H1 (cell line): ENCODE results near the gene OLFM2. TPM values are rescaled to one million over a fixed set of nuclear protein-coding genes. Genes with fewer than 3 reads are reported as not detected.
A peak's percentile ranks its signal among the peaks of the same experiment; 100 is the strongest.

Experiments
- CTCF ChIA-PET: fragments of 300-600 bp; sonication (Branson Sonifier 250); formaldehyde crosslinking; loops from one replicate; lab custom pipeline; 2021; ENCODE audit not compliant: partially characterized antibody; lab: Charles Lee
- POLR2A ChIA-PET: fragments of 300-600 bp; sonication (Branson Sonifier 250); formaldehyde crosslinking; loops from one replicate; lab custom pipeline; 2021; ENCODE audit warnings: inconsistent platforms; ENCODE audit not compliant: partially characterized antibody; lab: Charles Lee
- DNase-seq, 2 experiments: peaks; one replicate each; pipeline versions ENCODE4 v3.0.0 to v3.0.0-alpha.2; 2010 to 2022; ENCODE audit warnings: low spot score in 2 of 2, low read depth in 1 of 2, mixed read lengths in 1 of 2
- FAIRE-seq: peaks from 2 replicates; lab custom pipeline; 2011; peaks lifted over from hg19 to GRCh38; lab: Jason Lieb, UNC
- H2AFZ ChIP-seq: 2 replicates; pipeline ENCODE4 v1.8.1; 2012; ENCODE audit warnings: low read length, inconsistent platforms
- H2AK5ac ChIP-seq: 2 replicates; pipeline ENCODE4 v1.6.1; 2013; ENCODE audit warnings: low read depth, low read length
- H2BK120ac ChIP-seq: replicated peaks from 2 replicates; pipeline ENCODE3; 2013; ENCODE audit warnings: low read depth, low read length, inconsistent platforms
- H2BK12ac ChIP-seq: 2 replicates; pipeline ENCODE4 v1.6.1; 2013; ENCODE audit warnings: low read depth, low read length
- H2BK15ac ChIP-seq: 2 replicates; pipeline ENCODE4 v1.6.1; 2013; ENCODE audit warnings: low read length
- H2BK20ac ChIP-seq: 2 replicates; pipeline ENCODE4 v1.6.1; 2013; ENCODE audit warnings: low read length
- H2BK5ac ChIP-seq: 2 replicates; pipeline ENCODE4 v1.6.1; 2013; ENCODE audit warnings: low read depth, low read length
- H3K14ac ChIP-seq: 2 replicates; pipeline ENCODE4 v1.6.1; 2013; ENCODE audit warnings: inconsistent platforms; ENCODE audit not compliant: insufficient read length
- H3K18ac ChIP-seq: 2 replicates; pipeline ENCODE4 v1.6.1; 2013; ENCODE audit warnings: low read length; ENCODE audit errors: extremely low read depth
- H3K23ac ChIP-seq: 2 replicates; pipeline ENCODE4 v1.6.1; 2013; ENCODE audit warnings: inconsistent platforms; ENCODE audit not compliant: insufficient read length
- H3K23me2 ChIP-seq: 2 replicates; pipeline ENCODE4 v1.6.1; 2013; ENCODE audit warnings: low read depth, low read length
- H3K27ac ChIP-seq: 2 replicates; pipeline ENCODE4 v1.6.1; 2011; ENCODE audit warnings: low read depth, low read length, inconsistent platforms
- H3K27me3 ChIP-seq, 4 experiments: replicated peaks in 1 of 4; 1 replicate in 1 of 4; 2 replicates in 3 of 4; pipeline versions ENCODE4 v1.6.1 to v1.8.1; 2011 to 2013; ENCODE audit warnings: low read length in 3 of 4, mild to moderate bottlenecking in 3 of 4, inconsistent platforms in 2 of 4, mixed read lengths in 2 of 4, moderate library complexity in 1 of 4; ENCODE audit not compliant: control insufficient read depth in 3 of 4, insufficient read depth in 3 of 4; ENCODE audit errors: extremely low read depth in 1 of 4
- H3K36me3 ChIP-seq, 4 experiments: 2 replicates each; pipeline versions ENCODE4 v1.6.1 to v1.8.1; 2011 to 2013; ENCODE audit warnings: mild to moderate bottlenecking in 4 of 4, low read length in 3 of 4, moderate library complexity in 2 of 4, control low read depth in 1 of 4, inconsistent platforms in 1 of 4; ENCODE audit not compliant: insufficient read depth in 4 of 4, control insufficient read depth in 2 of 4
- H3K4ac ChIP-seq: replicated peaks from 2 replicates; pipeline ENCODE3; 2013; ENCODE audit warnings: low read length, low read depth, mixed read lengths, inconsistent platforms; ENCODE audit not compliant: insufficient read length
- H3K4me1 ChIP-seq, 4 experiments: replicated peaks in 1 of 4; 1 replicate in 1 of 4; 2 replicates in 3 of 4; pipeline versions ENCODE4 v1.6.1 to v1.8.1; 2011 to 2013; ENCODE audit warnings: low read length in 3 of 4, inconsistent platforms in 2 of 4, mixed read lengths in 1 of 4; ENCODE audit not compliant: insufficient read depth in 4 of 4, control insufficient read depth in 3 of 4
- H3K4me2 ChIP-seq, 2 experiments: 2 replicates each; pipeline versions ENCODE4 v1.6.1 to v1.8.1; 2011 to 2013; ENCODE audit warnings: low read depth in 2 of 2, low read length in 2 of 2, control low read depth in 1 of 2, inconsistent platforms in 1 of 2, mild to moderate bottlenecking in 1 of 2; ENCODE audit not compliant: insufficient read depth in 1 of 2
- H3K4me3 ChIP-seq, 4 experiments: fragments of 200-600, 300-600 bp in 1 of 4; sonication (generic), shearing (Covaris generic), sonication (Bioruptor Twin) in 1 of 4; 2 replicates each; pipeline versions ENCODE4 v1.5.1 to v1.8.1; 2011 to 2016; ENCODE audit warnings: low read length in 4 of 4, low read depth in 3 of 4, control low read depth in 2 of 4, inconsistent platforms in 2 of 4, mild to moderate bottlenecking in 2 of 4, mixed read lengths in 1 of 4, moderate library complexity in 1 of 4; ENCODE audit not compliant: insufficient read depth in 2 of 4; ENCODE audit errors: extremely low read depth in 1 of 4
- H3K56ac ChIP-seq: replicated peaks from 2 replicates; pipeline ENCODE3; 2013; ENCODE audit warnings: low read depth, mild to moderate bottlenecking, mixed read lengths, low read length, inconsistent platforms; ENCODE audit not compliant: insufficient read length
- H3K79me1 ChIP-seq: 2 replicates; pipeline ENCODE4 v1.6.1; 2013; ENCODE audit warnings: low read depth, low read length, control low read depth
- H3K79me2 ChIP-seq, 2 experiments: 2 replicates each; pipeline versions ENCODE4 v1.6.1 to v1.8.1; 2012 to 2013; ENCODE audit warnings: low read length in 2 of 2, mild to moderate bottlenecking in 2 of 2, inconsistent platforms in 1 of 2; ENCODE audit not compliant: insufficient read depth in 2 of 2, control insufficient read depth in 1 of 2
- H3K9ac ChIP-seq, 4 experiments: replicated peaks in 1 of 4; 1 replicate in 1 of 4; 2 replicates in 3 of 4; pipeline versions ENCODE4 v1.6.1 to v1.8.1; 2011 to 2013; ENCODE audit warnings: low read depth in 3 of 4, low read length in 3 of 4, control low read depth in 2 of 4, mild to moderate bottlenecking in 2 of 4, moderate library complexity in 2 of 4, inconsistent platforms in 1 of 4; ENCODE audit errors: extremely low read depth in 1 of 4
- H3K9me3 ChIP-seq, 2 experiments: 2 replicates each; pipeline versions ENCODE4 v1.6.1 to v1.8.1; 2012 to 2013; ENCODE audit warnings: mild to moderate bottlenecking in 2 of 2, moderate library complexity in 2 of 2, control low read depth in 1 of 2, inconsistent platforms in 1 of 2, low read depth in 1 of 2, low read length in 1 of 2, mixed read lengths in 1 of 2; ENCODE audit not compliant: insufficient read depth in 2 of 2
- H4K20me1 ChIP-seq, 2 experiments: replicated peaks in 1 of 2; 2 replicates each; pipeline versions ENCODE3 to v1.8.1; 2011 to 2013; ENCODE audit warnings: inconsistent platforms in 2 of 2, low read length in 2 of 2, mild to moderate bottlenecking in 1 of 2; ENCODE audit not compliant: insufficient read depth in 2 of 2, control insufficient read depth in 1 of 2
- H4K5ac ChIP-seq: 2 replicates; pipeline ENCODE4 v1.6.1; 2013; ENCODE audit warnings: low read length, low read depth, mixed read lengths, inconsistent platforms; ENCODE audit not compliant: insufficient read length
- H4K8ac ChIP-seq: 2 replicates; pipeline ENCODE4 v1.8.0; 2013; ENCODE audit warnings: mild to moderate bottlenecking, moderate library complexity, low read length, inconsistent platforms; ENCODE audit not compliant: insufficient read depth; ENCODE audit errors: extremely low read depth
- H4K91ac ChIP-seq: replicated peaks from 2 replicates; pipeline ENCODE3; 2013; ENCODE audit warnings: low read length, mixed read lengths, inconsistent platforms; ENCODE audit not compliant: insufficient read length
- CREB1 ChIP-seq: IDR thresholded peaks from 2 replicates; pipeline ENCODE4 v1.6.1; 2012; ENCODE audit warnings: inconsistent platforms
- EZH2 ChIP-seq: fragments of 200-600 bp; sonication (generic); IDR thresholded peaks from 2 replicates; pipeline ENCODE4 v1.7.1; 2012; ENCODE audit warnings: low read depth, mild to moderate bottlenecking, moderate library complexity, low read length, inconsistent platforms; ENCODE audit not compliant: severe bottlenecking
- KDM4A ChIP-seq: IDR thresholded peaks from one replicate; pipeline ENCODE4 v1.7.1; 2012; ENCODE audit warnings: low read depth, mild to moderate bottlenecking, moderate library complexity, low read length, inconsistent platforms; ENCODE audit not compliant: severe bottlenecking
- PHF8 ChIP-seq: fragments of 200-600 bp; sonication (generic); conservative IDR thresholded peaks from 2 replicates; pipeline ENCODE4 v1.7.1; 2012; ENCODE audit warnings: low read depth, mild to moderate bottlenecking, inconsistent platforms, low read length, moderate library complexity
- RBBP5 ChIP-seq: IDR thresholded peaks from 2 replicates; pipeline ENCODE4 v1.7.1; 2012; ENCODE audit warnings: low read depth, mild to moderate bottlenecking, inconsistent platforms, low read length, moderate library complexity, borderline replicate concordance
- WGBS, 2 experiments: shearing (Covaris generic) in 1 of 2; methylation state at CpG; one replicate each; pipeline versions ENCODE4 v1.1.6 to v1.1.7; 2013 to 2015; ENCODE audit warnings: low lambda C conversion rate in 2 of 2, mixed read lengths in 2 of 2, inconsistent platforms in 1 of 2, low coverage in 1 of 2, missing lambda C conversion rate in 1 of 2; ENCODE audit not compliant: insufficient replicate concordance in 2 of 2, insufficient coverage in 1 of 2, insufficient read length in 1 of 2; ENCODE audit errors: extremely low coverage in 1 of 2, missing lambda C conversion rate in 1 of 2; 5-methylcytosine and 5-hydroxymethylcytosine counted together
- polyA plus RNA-seq, 7 experiments: library from polyadenylated mRNA; depleted of rRNA in 3 of 7; stranded (reverse) in 5 of 7; unstranded in 2 of 7; fragments of >200 nt in 5 of 7; fragments of 200-250 nt in 2 of 7; gene quantifications; 1 replicate in 5 of 7; 2 replicates in 1 of 7; 4 replicates in 1 of 7; pipeline versions ENCODE4 v1.2.1 to v1.2.3, GENCODE V29; 2011 to 2013; ENCODE audit warnings: missing spikeins in 2 of 7, mixed read lengths in 2 of 7
- total RNA-seq: library from RNA; stranded (reverse); fragmentation: NEBNext Ultra II Directional; extraction: Animal tissue kit (Norgen Biotek cat#: 25700); gene quantifications from 2 replicates; pipeline ENCODE4 v1.2.1, GENCODE V29; 2021
- TF ChIP-seq, protein P1 (sequence below): IDR thresholded peaks from 2 replicates; pipeline ENCODE4 v1.6.1; 2012; ENCODE audit warnings: inconsistent platforms
- TF ChIP-seq, protein P2 (sequence below): IDR thresholded peaks from 2 replicates; pipeline ENCODE4 v1.6.1; 2011; ENCODE audit warnings: low read length, improper control_type of control experiment
- TF ChIP-seq, protein P3 (sequence below): IDR thresholded peaks from 2 replicates; pipeline ENCODE4 v1.6.1; 2012; ENCODE audit warnings: inconsistent platforms

The OLFM2 gene
- total and polyA plus RNA-seq, 2 of the 8 experiments (the other 6 are each of a cell fraction or from before 2014, with no cell fraction given): 68.2 to 151 TPM

DNA sequence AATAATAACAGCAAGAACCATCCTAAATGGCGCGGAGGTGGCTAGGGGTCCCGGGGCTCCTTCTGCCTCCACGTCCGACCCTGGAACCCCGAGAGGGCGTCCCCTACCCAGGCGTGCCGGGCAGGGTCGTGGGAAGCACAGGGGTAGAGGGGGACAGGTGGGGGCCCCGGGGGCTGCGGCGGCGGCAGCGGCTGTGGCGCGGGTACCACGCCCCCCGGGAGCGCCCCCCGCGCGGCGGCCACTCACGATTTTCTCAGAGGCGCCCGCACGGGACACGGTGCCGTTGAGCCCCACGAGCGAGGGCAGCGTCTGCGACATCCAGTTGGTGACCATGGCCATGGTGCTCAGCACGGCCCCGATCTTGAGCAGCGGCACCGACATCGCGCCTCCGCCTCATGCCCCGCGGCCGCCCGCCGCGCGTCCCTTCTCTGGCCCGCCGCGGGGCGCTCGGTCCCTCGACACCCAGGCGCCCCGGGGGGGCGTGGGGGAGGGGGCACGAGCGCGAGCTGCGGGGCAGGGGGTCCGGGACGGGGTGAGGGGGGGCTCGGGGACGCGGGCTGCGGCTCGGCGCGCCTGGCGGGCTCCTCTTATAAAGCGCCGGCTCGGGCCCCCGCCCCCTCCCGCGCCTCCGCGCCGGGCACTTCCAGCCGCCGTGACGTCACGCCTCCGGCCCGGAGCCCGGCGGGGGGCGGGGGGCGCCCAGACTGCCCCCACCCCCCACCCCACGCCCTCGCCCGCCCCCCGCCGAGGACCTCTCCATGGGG lies 22.9 kb downstream of the OLFM2 start:
- H3K56ac ChIP-seq: peak overlapping the region; percentile 22
- H3K9ac ChIP-seq: peak overlapping the region in 1 of 4 experiments; percentile 35; a peak in 2 of 7 replicates
- no peak overlapping the region for H2AK5ac ChIP-seq
- no peak overlapping the region for H4K5ac ChIP-seq
- peaks cover 0 to 9% (median 2%) of the 10 kb centered on the region in 4 experiments; a peak in 4 of 7 replicates for H3K27me3 ChIP-seq
- H3K4me2 ChIP-seq: peak overlapping the region; percentile 67 to 84
- no peak overlapping the region for H2BK20ac ChIP-seq
- DNase-seq: peak in 1 of 2 experiments; percentile 66
- H3K4ac ChIP-seq: no peak overlapping the region
- TF ChIP-seq RBBP5 (peak; percentile 79; the same call in 1 of the 2 replicates), PHF8 (0 out of 2 replicates have a peak, but pooled peaks have one; percentile 10), KDM4A (peak; percentile 52), EZH2 (no peak), CREB1 (peak; percentile 36; the same call in 1 of the 2 replicates)
- TF ChIP-seq, protein P1, sequence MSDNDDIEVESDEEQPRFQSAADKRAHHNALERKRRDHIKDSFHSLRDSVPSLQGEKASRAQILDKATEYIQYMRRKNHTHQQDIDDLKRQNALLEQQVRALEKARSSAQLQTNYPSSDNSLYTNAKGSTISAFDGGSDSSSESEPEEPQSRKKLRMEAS: peak; percentile 72
- TF ChIP-seq, protein P2, sequence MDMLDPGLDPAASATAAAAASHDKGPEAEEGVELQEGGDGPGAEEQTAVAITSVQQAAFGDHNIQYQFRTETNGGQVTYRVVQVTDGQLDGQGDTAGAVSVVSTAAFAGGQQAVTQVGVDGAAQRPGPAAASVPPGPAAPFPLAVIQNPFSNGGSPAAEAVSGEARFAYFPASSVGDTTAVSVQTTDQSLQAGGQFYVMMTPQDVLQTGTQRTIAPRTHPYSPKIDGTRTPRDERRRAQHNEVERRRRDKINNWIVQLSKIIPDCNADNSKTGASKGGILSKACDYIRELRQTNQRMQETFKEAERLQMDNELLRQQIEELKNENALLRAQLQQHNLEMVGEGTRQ: no peak
- TF ChIP-seq, protein P3, sequence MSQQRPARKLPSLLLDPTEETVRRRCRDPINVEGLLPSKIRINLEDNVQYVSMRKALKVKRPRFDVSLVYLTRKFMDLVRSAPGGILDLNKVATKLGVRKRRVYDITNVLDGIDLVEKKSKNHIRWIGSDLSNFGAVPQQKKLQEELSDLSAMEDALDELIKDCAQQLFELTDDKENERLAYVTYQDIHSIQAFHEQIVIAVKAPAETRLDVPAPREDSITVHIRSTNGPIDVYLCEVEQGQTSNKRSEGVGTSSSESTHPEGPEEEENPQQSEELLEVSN: peak; percentile 39; the same call in 1 of the 2 replicates
- ChIA-PET CTCF (interaction anchor here (1.2 to 1.5 kb wide), 3 partner anchors 28 to 68 kb away, joined by 3 to 6 read pairs (median 3); no protein-coding TSS in a partner anchor), POLR2A (interaction anchor here (1.0 to 1.5 kb wide), 8 partner anchors 9 to 50 kb away, joined by 3 to 6 read pairs (median 3); no protein-coding TSS in a partner anchor)
- H2BK5ac ChIP-seq: no peak overlapping the region
- H3K23ac ChIP-seq: no peak overlapping the region
- no peak overlapping the region for H2BK15ac ChIP-seq
- H3K79me2 ChIP-seq: peaks cover 6 to 36% of the 10 kb centered on the region in 2 experiments; a peak in 3 of 4 replicates
- H3K9me3 ChIP-seq: no peaks in the 10 kb centered on the region
- peaks cover 21 to 35% of the 10 kb centered on the region in 2 experiments for H4K20me1 ChIP-seq
- FAIRE-seq: no peak
- H3K79me1 ChIP-seq: peaks cover 19% of the 10 kb centered on the region
- H4K91ac ChIP-seq: no peak overlapping the region
- peak overlapping the region; percentile 15 for H4K8ac ChIP-seq
- H3K36me3 ChIP-seq: no peaks in the 10 kb centered on the region; a peak in 1 of 8 replicates
- H2AFZ ChIP-seq: no peak overlapping the region
- peak overlapping the region; percentile 75; the same call in 1 of the 2 replicates for H2BK12ac ChIP-seq
- H3K4me3 ChIP-seq: peak overlapping the region; percentile 37 to 78 (median 40)
- WGBS, 2 experiments: 6% methylated on average over 16 of the region's 95 CpGs; no CpG with 5 or more reads in 1 of the 2 experiments
- peaks cover 10% of the 10 kb centered on the region; the same call in 1 of the 2 replicates for H3K23me2 ChIP-seq
- no peak overlapping the region for H2BK120ac ChIP-seq
- no peak overlapping the region for H3K27ac ChIP-seq
- H3K4me1 ChIP-seq: peaks cover 0 to 13% (median 5%) of the 10 kb centered on the region in 4 experiments; a peak in 6 of 7 replicates
- H3K18ac ChIP-seq: no peak overlapping the region
- H3K14ac ChIP-seq: no peak overlapping the region
